B cell (primary cell): ENCODE measurements around the gene HOXB3.

ENCODE experiments used
- EZH2 ChIP-seq: IDR thresholded peaks from 2 replicates; pipeline ENCODE4 v1.6.1; 2012; ENCODE audit warnings: borderline replicate concordance, low read depth, mild to moderate bottlenecking, moderate library complexity, low read length; ENCODE audit not compliant: insufficient read depth, poor library complexity, severe bottlenecking
- TF ChIP-seq, protein P1 (sequence below): fragments of 200-600 bp; IDR thresholded peaks from one replicate; pipeline ENCODE4 v1.8.0; 2022; ENCODE audit warnings: antibody characterized with exemption, mild to moderate bottlenecking

DNA sequence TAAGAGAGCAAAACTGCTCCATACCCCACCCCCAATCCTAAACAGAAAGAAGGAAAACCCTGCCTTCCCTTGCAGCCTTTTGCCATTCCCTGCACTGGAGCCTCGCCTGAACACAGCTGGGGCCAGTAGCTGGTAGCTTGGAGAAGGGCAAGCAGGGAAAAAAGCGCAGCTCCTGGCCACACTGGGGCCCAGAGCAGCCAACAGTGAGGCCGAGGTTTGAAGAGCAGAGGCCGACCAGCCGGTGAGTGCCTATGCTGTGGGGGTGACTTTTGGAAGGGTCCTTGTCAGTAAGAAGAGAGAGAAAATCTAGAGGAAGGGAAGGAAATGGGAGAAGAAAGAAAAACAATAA is 39.3 kb upstream of the HOXB3 start:
- TF ChIP-seq, protein P1, sequence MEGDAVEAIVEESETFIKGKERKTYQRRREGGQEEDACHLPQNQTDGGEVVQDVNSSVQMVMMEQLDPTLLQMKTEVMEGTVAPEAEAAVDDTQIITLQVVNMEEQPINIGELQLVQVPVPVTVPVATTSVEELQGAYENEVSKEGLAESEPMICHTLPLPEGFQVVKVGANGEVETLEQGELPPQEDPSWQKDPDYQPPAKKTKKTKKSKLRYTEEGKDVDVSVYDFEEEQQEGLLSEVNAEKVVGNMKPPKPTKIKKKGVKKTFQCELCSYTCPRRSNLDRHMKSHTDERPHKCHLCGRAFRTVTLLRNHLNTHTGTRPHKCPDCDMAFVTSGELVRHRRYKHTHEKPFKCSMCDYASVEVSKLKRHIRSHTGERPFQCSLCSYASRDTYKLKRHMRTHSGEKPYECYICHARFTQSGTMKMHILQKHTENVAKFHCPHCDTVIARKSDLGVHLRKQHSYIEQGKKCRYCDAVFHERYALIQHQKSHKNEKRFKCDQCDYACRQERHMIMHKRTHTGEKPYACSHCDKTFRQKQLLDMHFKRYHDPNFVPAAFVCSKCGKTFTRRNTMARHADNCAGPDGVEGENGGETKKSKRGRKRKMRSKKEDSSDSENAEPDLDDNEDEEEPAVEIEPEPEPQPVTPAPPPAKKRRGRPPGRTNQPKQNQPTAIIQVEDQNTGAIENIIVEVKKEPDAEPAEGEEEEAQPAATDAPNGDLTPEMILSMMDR = no peak
- no peak for TF ChIP-seq EZH2
